ENCODE measurements around the gene HNRNPC.
"Not testable (repeated sequence)": the region's sequence is repeated elsewhere in the genome, so short reads cannot be mapped to it uniquely, and the experiment has no call there.

Gene HNRNPC

GRCh38 chr14:21256539-21257393 is 12.5 kb downstream of the HNRNPC start:
- peak overlapping the region in 7 of 11 experiments; percentile 4 to 69 (median 33); a peak in 7 of 22 replicates for H3K4me2 ChIP-seq
- H3K27me3 ChIP-seq: no peaks in the 10 kb centered on the region
- TF ChIP-seq Cebpa-rat (IDR thresholded peaks at IDR 0.05): no peak
- no peak overlapping the region for H3K4me3 ChIP-seq
- H3K9me3 ChIP-seq (replicated peaks in 1 of 11): peaks cover 0 to 7% (median 0%) of the 10 kb centered on the region in 11 experiments; a peak in 2 of 22 replicates
- H3K9ac ChIP-seq: peak overlapping the region in 3 of 11 experiments; percentile 26 to 37 (median 28); a peak in 5 of 22 replicates
- peak overlapping the region in 1 of 11 experiments; percentile 37; a peak in 2 of 22 replicates for H3K27ac ChIP-seq
- H3K36me3 ChIP-seq: peaks cover 98 to 100% (median 100%) of the 10 kb centered on the region in 11 experiments
- H3K4me1 ChIP-seq: peaks cover 25 to 66% (median 38%) of the 10 kb centered on the region in 10 experiments
- peaks cover 100% of the 10 kb centered on the region in 11 experiments for H4K20me1 ChIP-seq

GRCh38 chr14:21256102-21256447 is 13.2 kb downstream of the HNRNPC start:
- Histone ChIP-seq H3K27ac (peak overlapping the region in 4 of 11 experiments; percentile 2 to 20 (median 7); a peak in 3 of 22 replicates), H3K4me2 (peak overlapping the region in 5 of 11 experiments; percentile 7 to 69 (median 20); a peak in 6 of 22 replicates), H3K9me3 (replicated peaks in 1 of 11) (peaks cover 0 to 12% (median 0%) of the 10 kb centered on the region in 11 experiments; a peak in 5 of 22 replicates), H3K4me1 (peaks cover 21 to 62% (median 37%) of the 10 kb centered on the region in 10 experiments), H3K36me3 (peaks cover 98 to 100% (median 100%) of the 10 kb centered on the region in 11 experiments), H4K20me1 (peaks cover 100% of the 10 kb centered on the region in 11 experiments), H3K9ac (peak overlapping the region in 3 of 11 experiments; percentile 12 to 40 (median 38); a peak in 2 of 22 replicates)
- H3K27me3 ChIP-seq, H3K4me3 ChIP-seq: not testable (repeated sequence)

GRCh38 chr14:21255385-21256101 is 13.7 kb downstream of the HNRNPC start:
- Histone ChIP-seq H3K9ac (peak overlapping the region in 3 of 11 experiments; percentile 12 to 40 (median 38); a peak in 4 of 22 replicates), H3K36me3 (peaks cover 98 to 100% (median 100%) of the 10 kb centered on the region in 11 experiments), H3K27ac (peak overlapping the region in 4 of 11 experiments; percentile 2 to 20 (median 7); a peak in 2 of 22 replicates), H3K9me3 (replicated peaks in 1 of 11) (peaks cover 0 to 16% (median 0%) of the 10 kb centered on the region in 11 experiments; a peak in 5 of 22 replicates), H3K4me2 (peak overlapping the region in 5 of 11 experiments; percentile 7 to 69 (median 20); a peak in 6 of 22 replicates), H3K4me3 (no peak overlapping the region), H3K27me3 (no peaks in the 10 kb centered on the region), H3K4me1 (peaks cover 21 to 60% (median 34%) of the 10 kb centered on the region in 10 experiments), H4K20me1 (peaks cover 100% of the 10 kb centered on the region in 11 experiments)
- no peak for TF ChIP-seq Cebpa-rat (IDR thresholded peaks at IDR 0.05)

- Histone ChIP-seq H3K36me3 (peaks cover 97 to 100% (median 100%) of the 10 kb centered on the region in 11 experiments), H3K4me3 (no peak overlapping the region), H3K4me1 (peaks cover 0 to 64% (median 10%) of the 10 kb centered on the region in 10 experiments; a peak in 12 of 20 replicates), H3K9ac (peak overlapping the region in 2 of 11 experiments; percentile 37 to 51; a peak in 1 of 22 replicates), H3K27me3 (no peaks in the 10 kb centered on the region), H4K20me1 (peaks cover 100% of the 10 kb centered on the region in 11 experiments), H3K4me2 (no peak overlapping the region), H3K9me3 (replicated peaks in 1 of 11) (peaks cover 0 to 17% (median 0%) of the 10 kb centered on the region in 11 experiments; a peak in 5 of 22 replicates), H3K27ac (no peak overlapping the region)
- no peak for TF ChIP-seq Cebpa-rat (IDR thresholded peaks at IDR 0.05)
These were observed 17.1 kb downstream of the HNRNPC start for GRCh38 chr14:21252149-21252548.

- no peak for TF ChIP-seq Cebpa-rat (IDR thresholded peaks at IDR 0.05)
- Histone ChIP-seq H3K4me1 (peaks cover 0 to 56% (median 7%) of the 10 kb centered on the region in 10 experiments; a peak in 10 of 20 replicates), H3K9me3 (replicated peaks in 1 of 11) (peaks cover 0 to 17% (median 0%) of the 10 kb centered on the region in 11 experiments; a peak in 5 of 22 replicates), H3K4me2 (no peak overlapping the region), H3K4me3 (no peak overlapping the region), H3K27ac (no peak overlapping the region), H3K27me3 (no peaks in the 10 kb centered on the region), H4K20me1 (peaks cover 100% of the 10 kb centered on the region in 11 experiments), H3K9ac (no peak overlapping the region), H3K36me3 (peaks cover 97 to 100% (median 100%) of the 10 kb centered on the region in 11 experiments)
These were observed 18.0 kb downstream of the HNRNPC start for GRCh38 chr14:21251215-21251614.

GRCh38 chr14:21248739-21249411 is 20.4 kb downstream of the HNRNPC start:
- H3K9ac ChIP-seq: no peak overlapping the region
- peaks cover 98 to 100% (median 100%) of the 10 kb centered on the region in 11 experiments for H3K36me3 ChIP-seq
- no peaks in the 10 kb centered on the region for H3K27me3 ChIP-seq
- no peak overlapping the region for H3K27ac ChIP-seq
- H3K4me1 ChIP-seq: peaks cover 0 to 50% (median 12%) of the 10 kb centered on the region in 10 experiments; a peak in 11 of 20 replicates
- H3K4me2 ChIP-seq: peak overlapping the region in 3 of 11 experiments; percentile 20 to 53 (median 37); a peak in 5 of 22 replicates
- peaks cover 100% of the 10 kb centered on the region in 11 experiments for H4K20me1 ChIP-seq
- TF ChIP-seq Cebpa-rat (IDR thresholded peaks at IDR 0.05): no peak
- no peak overlapping the region for H3K4me3 ChIP-seq
- H3K9me3 ChIP-seq (replicated peaks in 1 of 11): peaks cover 0 to 17% (median 0%) of the 10 kb centered on the region in 11 experiments; a peak in 5 of 22 replicates

- H3K4me1 ChIP-seq: peaks cover 0 to 50% (median 12%) of the 10 kb centered on the region in 10 experiments; a peak in 11 of 20 replicates
- H3K4me3 ChIP-seq: no peak overlapping the region
- no peak for TF ChIP-seq Cebpa-rat (IDR thresholded peaks at IDR 0.05)
- H3K27ac ChIP-seq: no peak overlapping the region
- H3K9ac ChIP-seq: no peak overlapping the region
- H4K20me1 ChIP-seq: peaks cover 100% of the 10 kb centered on the region in 11 experiments
- peak overlapping the region in 2 of 11 experiments; percentile 37 to 53; a peak in 3 of 22 replicates for H3K4me2 ChIP-seq
- peaks cover 0 to 17% (median 0%) of the 10 kb centered on the region in 11 experiments; a peak in 5 of 22 replicates for H3K9me3 ChIP-seq (replicated peaks in 1 of 11)
- H3K36me3 ChIP-seq: peaks cover 97 to 100% (median 100%) of the 10 kb centered on the region in 11 experiments
- no peaks in the 10 kb centered on the region for H3K27me3 ChIP-seq
These were observed 20.9 kb downstream of the HNRNPC start for GRCh38 chr14:21248338-21248737.

GRCh38 chr14:21245813-21246212 is 23.4 kb downstream of the HNRNPC start:
- Histone ChIP-seq H3K27ac (no peak overlapping the region), H3K4me2 (no peak overlapping the region), H3K9ac (no peak overlapping the region; a peak in 2 of 22 replicates), H3K4me1 (peaks cover 0 to 50% (median 16%) of the 10 kb centered on the region in 10 experiments; a peak in 11 of 20 replicates), H3K4me3 (no peak overlapping the region), H3K27me3 (no peaks in the 10 kb centered on the region), H3K9me3 (replicated peaks in 1 of 11) (peaks cover 0 to 4% (median 0%) of the 10 kb centered on the region in 11 experiments; a peak in 3 of 22 replicates), H4K20me1 (peaks cover 100% of the 10 kb centered on the region in 11 experiments), H3K36me3 (peaks cover 88 to 100% (median 93%) of the 10 kb centered on the region in 11 experiments)
- TF ChIP-seq Cebpa-rat (IDR thresholded peaks at IDR 0.05): no peak

Measured in BLaER1 treated with 17β-estradiol and CSF1 and Interleukin-3, amounts not matched to agents 10 nM and 100 nM (cell line).